Motor neuron (in vitro differentiated cells): ENCODE measurements around the gene KY. TPM values are rescaled to one million over a fixed set of nuclear protein-coding genes. Genes with fewer than 3 reads are reported as not detected.
A peak's percentile ranks its signal among the peaks of the same experiment; 100 is the strongest.

Experiments
- ATAC-seq, 8 experiments: fragments of 200-7000 bp; cut with Tn5 transposase; replicated peaks in 6 of 8; 2 replicates each; pipeline ENCODE4 v1.8.0; 2021; ENCODE audit warnings: mild to moderate bottlenecking in 8 of 8, moderate library complexity in 8 of 8
- H3K27ac ChIP-seq, 2 donors: fragments of 250-450 bp; sonication (Bioruptor Pico); 2 replicates each; pipeline ENCODE4 v1.9.0; 2021; ENCODE audit warnings: antibody characterized with exemption in 2 of 2, mild to moderate bottlenecking in 2 of 2, moderate library complexity in 1 of 2
- H3K4me1 ChIP-seq, 2 donors: fragments of 250-450 bp; sonication (Bioruptor Pico); replicated peaks in 1 of 2; 2 replicates each; pipeline ENCODE4 v1.6.1; 2021; ENCODE audit warnings: antibody characterized with exemption in 2 of 2, mild to moderate bottlenecking in 2 of 2, moderate library complexity in 1 of 2
- H3K4me3 ChIP-seq, 5 donors: fragments of 250-450 bp; sonication (Bioruptor Pico); 2 replicates each; pipeline ENCODE4 v1.9.0; 2021; ENCODE audit warnings: antibody characterized with exemption in 5 of 5, mild to moderate bottlenecking in 5 of 5, moderate library complexity in 4 of 5
- WGBS, 10 experiments: fragments of 450-650 bp; shearing (Covaris generic); methylation state at CpG; one replicate each; pipeline ENCODE4 v1.0.0; 2022; 5-methylcytosine and 5-hydroxymethylcytosine counted together
- in situ Hi-C, 9 experiments: fragments of 400-800 bp; cut with MboI; loops; one replicate each; pipeline ENCODE4 v1.15.0; 2021; ENCODE audit warnings: low sequenced_read_pairs in 9 of 9, low pct_unique_long_range_greater_than_20kb in 2 of 9; ENCODE audit not compliant: unreplicated experiment in 9 of 9
- total RNA-seq, 8 experiments: library from RNA; unstranded; fragments of 300-600 nt; gene quantifications; 2 replicates each; pipeline versions ENCODE4 v1.2.3 to v1.2.4, GENCODE V29; 2022

KY gene, protein sequence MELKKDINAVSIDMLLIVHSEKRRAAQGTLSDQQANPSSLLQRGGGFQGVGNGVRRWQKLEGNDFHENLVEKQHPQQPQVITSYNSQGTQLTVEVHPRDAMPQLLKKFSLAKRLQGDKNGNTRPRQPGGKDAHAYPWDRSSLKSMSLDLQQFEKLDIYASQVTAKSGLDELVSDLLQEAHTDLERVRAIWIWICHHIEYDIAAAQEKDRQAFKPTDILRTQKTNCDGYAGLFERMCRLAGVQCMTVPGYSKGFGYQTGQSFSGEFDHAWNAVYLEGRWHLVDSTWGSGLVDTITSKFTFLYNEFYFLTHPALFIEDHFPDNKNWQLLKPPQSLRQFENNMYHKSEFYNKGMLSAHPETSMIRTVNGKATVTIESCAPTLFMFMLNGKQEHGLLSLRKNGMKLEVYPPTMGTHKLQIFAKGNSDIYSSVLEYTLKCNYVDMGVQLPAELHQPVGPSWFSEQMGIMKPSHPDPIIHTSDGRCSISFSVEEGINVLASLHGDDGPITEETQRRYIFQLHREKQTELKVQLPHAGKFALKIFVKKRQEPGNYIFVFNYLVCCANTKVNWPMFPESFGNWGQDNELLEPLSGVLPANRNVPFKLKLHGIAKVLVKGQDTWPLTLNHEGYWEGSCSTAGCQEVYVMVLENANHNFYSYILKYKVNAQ
- total RNA-seq = 1 to 10 TPM in 3 of 8 experiments, under 1 TPM in 4, not detected in 1; 0.17 to 1.4 (median 0.71) TPM

DNA sequence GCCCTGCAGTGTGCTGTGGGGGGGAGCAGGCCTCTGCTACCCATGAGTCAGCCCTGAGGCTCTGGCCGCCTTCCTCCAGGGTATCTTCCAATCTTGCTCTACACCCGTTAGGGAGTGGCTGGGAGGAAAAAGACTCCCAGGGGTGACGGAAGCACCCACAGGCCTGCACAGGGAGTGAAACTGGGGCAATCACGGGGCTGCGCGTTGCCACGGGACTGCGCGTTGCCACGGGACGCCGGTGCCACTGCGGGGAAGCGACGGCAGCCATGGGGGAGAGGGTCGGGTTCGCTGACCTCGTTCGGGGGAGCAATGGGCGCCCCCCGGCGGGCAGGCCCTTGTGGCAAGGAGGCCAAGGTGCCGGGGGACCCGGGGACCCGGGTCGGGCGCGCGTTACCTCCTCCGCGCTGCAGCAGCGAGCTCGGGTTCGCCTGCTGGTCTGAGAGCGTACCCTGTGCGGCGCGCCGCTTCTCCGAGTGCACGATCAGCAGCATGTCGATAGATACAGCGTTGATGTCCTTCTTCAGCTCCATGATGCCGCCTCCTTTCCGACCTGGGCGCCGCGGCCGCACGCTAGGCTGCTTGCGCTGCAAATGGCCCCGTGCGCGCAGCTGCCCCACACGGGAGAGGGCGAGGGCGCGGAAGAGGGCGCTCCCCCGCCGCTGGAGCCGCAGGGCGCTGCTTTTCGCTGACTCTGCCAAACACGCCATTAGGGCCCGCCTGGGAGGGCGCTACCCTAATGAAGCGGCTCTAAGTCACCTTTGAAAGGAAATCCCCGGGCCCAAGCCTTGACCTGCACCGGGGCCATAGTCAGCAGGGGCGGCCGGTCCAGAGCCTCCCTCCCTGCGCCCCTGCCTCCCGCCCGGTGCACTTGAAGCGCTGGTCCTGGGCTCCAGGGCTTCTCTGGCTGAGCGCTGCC lies at the start of gene KY:
Gene KY (minus strand): TSS at position 592 of the 916 bp plus-strand sequence. CDS start 62 bp downstream, at position 530.
- Histone ChIP-seq H3K4me1 (peaks cover 7 to 9% of the 10 kb centered on the region in 2 donors), H3K27ac (peak within 1 kb of the TSS in 1 of 2 donors; percentile 4), H3K4me3 (peak within 1 kb of the TSS; percentile 27 to 36 (median 28))
- WGBS, 10 experiments = 0 to 38% (median 11%) methylated on average over 2 to 18 of the region's 77 CpGs; no CpG with 5 or more reads in 6 of the 10 experiments
- ATAC-seq = peak; percentile 83 to 95 (median 92)
- in situ Hi-C loops = no loop called here

DNA sequence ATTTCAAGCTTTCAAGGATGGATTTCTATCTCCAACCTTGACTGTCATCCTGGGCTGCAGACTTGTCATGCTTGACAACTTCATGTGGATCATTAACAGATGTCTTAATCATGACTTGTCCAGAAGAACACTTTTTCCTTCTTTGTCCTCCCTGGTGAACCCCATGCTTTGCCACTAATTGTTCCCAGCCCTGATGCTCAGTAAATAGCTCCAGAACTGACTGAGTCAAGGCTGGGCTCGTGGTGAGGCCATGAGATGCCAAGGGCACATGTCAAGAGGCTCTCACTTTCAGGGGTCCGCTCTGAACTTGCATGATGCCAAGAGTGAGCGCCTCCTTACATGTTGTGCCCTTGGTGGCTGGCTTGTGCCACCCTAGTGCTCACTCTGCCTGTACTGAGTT lies 48.9 kb upstream of the KY start:
- Histone ChIP-seq H3K4me3 (no peak overlapping the region), H3K27ac (no peak overlapping the region), H3K4me1 (peaks cover 2% of the 10 kb centered on the region in 2 donors)
- WGBS, 10 experiments = 0 to 100% (median 43%) methylated on average over 1 to 3 of the region's 3 CpGs; no CpG with 5 or more reads in 4 of the 10 experiments
- in situ Hi-C loops = no loop called here
- no peak for ATAC-seq

DNA sequence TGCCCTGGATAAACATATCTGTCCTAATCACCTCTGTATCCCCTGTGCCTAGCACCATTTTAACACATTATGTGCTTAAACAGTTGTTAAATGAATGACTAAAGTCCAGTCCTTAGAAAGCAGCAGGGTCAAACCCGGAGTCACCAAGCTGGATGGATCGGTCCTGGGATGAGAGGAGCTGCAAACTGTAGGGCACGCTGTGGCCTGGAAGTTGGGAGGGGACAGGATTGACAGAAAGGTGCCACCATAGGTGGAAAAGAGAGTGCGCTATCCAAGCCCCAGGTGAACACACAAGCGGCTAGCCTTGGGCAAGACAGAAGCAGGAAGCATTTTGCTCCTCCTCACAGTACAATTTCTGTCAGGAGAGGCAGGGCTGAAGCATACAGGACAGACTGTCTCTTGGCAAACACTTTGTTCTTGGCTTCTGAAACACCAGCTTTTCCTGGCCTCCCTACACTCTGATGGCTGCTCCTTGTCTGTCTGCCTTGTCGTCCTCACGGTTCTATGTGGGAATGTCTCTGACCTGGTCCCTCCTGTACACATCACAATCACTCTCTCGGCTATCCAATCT lies 48.4 kb upstream of the KY start:
- Histone ChIP-seq H3K27ac (no peak overlapping the region), H3K4me1 (peaks cover 4 to 7% of the 10 kb centered on the region in 2 donors), H3K4me3 (no peak overlapping the region)
- ATAC-seq = no peak
- in situ Hi-C loops = no loop called here
- WGBS, 10 experiments = 0 to 93% (median 83%) methylated on average over 1 to 6 of the region's 8 CpGs; no CpG with 5 or more reads in 2 of the 10 experiments

DNA sequence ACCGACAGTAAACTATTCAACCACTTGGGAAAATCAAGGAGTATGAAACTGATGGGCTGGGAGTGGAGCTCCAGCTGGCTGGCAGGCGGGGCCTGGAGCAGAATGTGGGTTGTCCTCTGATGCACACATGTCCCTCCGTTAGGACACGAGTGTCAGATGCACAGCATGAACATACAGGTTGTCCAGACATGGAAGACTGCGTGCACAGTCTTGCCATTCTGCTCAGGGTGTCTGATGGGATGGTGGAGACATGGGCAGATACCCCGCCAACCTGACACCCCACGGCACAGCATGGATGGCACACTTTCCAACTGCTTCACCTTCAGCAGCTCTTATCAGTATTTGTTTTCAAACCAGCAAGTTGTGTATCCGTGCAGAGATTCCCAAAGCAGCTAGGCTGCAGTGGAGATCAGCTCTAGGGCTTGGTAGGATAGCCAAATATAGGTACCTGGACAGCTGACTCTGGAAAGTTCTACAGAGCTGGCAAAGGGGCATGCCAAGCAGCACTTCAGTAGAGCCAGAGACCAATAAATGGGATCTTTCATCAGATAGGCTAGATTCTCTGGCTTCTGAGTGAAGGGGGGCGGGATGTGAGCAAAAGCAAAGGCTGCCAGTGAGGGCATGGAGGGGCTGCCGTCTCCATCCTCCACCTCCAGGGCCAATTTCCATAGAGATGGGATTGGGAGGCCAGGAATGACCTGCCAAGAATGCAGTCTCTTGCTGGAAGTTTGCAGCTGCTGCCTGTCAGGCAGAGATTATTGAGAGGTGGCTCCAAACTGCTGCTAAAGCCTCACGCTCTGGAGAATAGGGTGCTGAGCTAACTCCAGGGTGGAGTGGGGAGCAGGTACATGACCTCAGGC lies 47.2 kb upstream of the KY start:
- in situ Hi-C loops = no loop called here
- Histone ChIP-seq H3K4me1 (peaks cover 4 to 7% of the 10 kb centered on the region in 2 donors), H3K4me3 (no peak overlapping the region), H3K27ac (no peak overlapping the region)
- WGBS, 10 experiments = 30 to 100% (median 83%) methylated on average over 1 to 5 of the region's 11 CpGs; no CpG with 5 or more reads in 1 of the 10 experiments
- peak in 1 of 8 experiments; percentile 20 for ATAC-seq

DNA sequence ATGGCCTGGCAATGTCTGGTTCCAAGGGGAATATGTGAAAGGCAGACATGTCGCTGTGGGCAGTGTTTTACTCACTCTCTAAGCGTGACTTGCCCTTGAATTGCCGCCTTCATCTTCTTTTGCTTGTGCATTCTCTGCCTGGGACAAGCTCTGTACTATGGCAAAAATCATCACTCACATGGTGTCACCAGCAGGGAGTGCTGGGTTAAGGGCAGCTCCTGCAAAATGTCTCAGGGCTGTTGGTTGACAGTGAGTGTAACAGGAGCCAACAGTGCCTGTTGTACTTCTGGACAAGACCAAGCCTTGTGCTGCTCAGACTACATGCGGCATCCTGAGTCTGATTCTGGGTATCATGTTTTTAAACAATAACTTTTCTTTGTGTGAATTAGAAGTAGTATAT lies 45.3 kb upstream of the KY start:
- WGBS, 10 experiments = 82 to 100% (median 100%) methylated on average over 1 to 4 of the region's 4 CpGs; no CpG with 5 or more reads in 4 of the 10 experiments
- no peak for ATAC-seq
- no peak overlapping the region for H3K4me3 ChIP-seq

DNA sequence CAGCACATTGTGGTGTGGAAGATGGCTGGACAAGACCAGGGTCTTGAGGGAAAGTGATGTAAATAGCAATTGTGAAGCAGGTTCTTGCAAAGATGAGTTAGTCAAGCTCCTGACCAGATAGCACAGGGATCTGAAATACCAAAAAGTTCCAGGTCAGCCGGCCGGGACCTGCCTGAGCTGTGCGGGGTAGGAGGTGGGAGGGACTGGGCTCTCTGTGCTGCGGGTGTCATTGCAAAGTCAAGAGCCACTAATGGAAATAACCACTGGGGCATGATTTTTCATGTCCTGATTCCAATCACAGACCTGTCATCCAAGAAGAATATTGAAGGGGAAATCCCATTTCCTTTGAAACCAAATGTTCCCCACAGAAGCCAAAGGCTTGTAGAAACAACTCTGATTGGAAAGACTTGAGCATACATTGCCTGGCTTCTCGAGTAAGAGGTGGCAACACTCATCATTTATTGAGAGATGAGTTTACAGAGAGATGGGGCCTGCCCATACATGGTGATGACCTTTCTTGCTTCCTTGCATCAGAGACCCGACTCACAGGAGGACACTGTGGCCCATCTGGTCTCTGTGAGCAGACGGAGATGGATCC lies 44.2 kb upstream of the KY start:
- no peak overlapping the region for H3K27ac ChIP-seq
- peaks cover 4 to 7% of the 10 kb centered on the region in 2 donors for H3K4me1 ChIP-seq
- 30 to 80% (median 56%) methylated on average over 1 to 4 of the region's 7 CpGs; no CpG with 5 or more reads in 3 of the 10 experiments for WGBS, 10 experiments
- no peak overlapping the region for H3K4me3 ChIP-seq
- peak in 2 of 8 experiments; percentile 30 to 45 for ATAC-seq
- in situ Hi-C loops = no loop called here

More for the DNA sequence above, 45.3 kb upstream of the KY start:
- no peak overlapping the region for H3K27ac ChIP-seq
- in situ Hi-C loops = no loop called here
- H3K4me1 ChIP-seq = peaks cover 4 to 7% of the 10 kb centered on the region in 2 donors

DNA sequence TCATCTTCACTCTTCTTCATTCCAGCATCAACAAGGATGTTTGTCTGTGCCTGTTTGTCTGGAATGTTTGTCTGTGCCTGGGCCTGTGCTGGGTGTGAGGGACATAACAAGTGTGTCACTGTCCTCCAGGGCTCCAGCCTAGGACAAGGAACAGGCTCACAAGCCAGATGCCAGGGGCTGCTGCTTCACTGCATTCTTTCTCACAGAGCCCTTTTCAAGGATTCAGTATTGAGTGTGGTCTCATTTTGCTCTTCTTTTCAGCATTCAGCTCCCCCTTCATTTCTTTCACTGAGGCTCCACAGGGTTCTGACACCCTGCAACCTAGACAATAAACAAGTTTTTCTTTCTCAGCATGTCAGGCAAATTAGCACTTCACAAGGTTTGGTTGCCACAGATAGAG lies 43.6 kb upstream of the KY start:
- H3K4me1 ChIP-seq = peaks cover 4 to 7% of the 10 kb centered on the region in 2 donors
- no peak overlapping the region for H3K4me3 ChIP-seq
- in situ Hi-C loops = no loop called here
- no peak overlapping the region for H3K27ac ChIP-seq
- peak in 5 of 8 experiments; percentile 19 to 57 (median 38) for ATAC-seq

DNA sequence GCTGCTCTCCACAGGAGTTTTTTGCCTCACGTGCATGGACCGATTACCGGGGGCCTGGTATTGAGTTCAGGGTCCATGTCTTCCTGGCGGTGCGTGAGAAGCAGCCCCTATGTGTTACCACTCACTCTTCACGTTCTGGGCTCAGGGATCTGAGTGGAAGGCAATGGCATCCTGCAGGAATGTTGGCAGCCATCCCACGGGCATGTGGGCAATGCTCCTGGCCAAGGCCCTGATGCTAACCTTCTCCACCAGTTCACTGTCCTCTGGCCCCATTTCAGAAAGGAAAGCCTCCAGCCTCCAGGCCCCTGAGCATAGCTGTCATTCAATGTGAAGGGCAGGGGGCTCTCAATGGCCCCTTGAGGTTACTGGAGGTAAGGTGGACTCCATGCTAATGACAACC lies 43.0 kb upstream of the KY start:
- Histone ChIP-seq H3K27ac (no peak overlapping the region), H3K4me1 (peaks cover 4 to 7% of the 10 kb centered on the region in 2 donors), H3K4me3 (no peak overlapping the region)
- WGBS, 10 experiments = 50 to 100% (median 91%) methylated on average over 1 to 4 of the region's 7 CpGs; no CpG with 5 or more reads in 7 of the 10 experiments
- no peak for ATAC-seq
- in situ Hi-C loops = no loop called here

DNA sequence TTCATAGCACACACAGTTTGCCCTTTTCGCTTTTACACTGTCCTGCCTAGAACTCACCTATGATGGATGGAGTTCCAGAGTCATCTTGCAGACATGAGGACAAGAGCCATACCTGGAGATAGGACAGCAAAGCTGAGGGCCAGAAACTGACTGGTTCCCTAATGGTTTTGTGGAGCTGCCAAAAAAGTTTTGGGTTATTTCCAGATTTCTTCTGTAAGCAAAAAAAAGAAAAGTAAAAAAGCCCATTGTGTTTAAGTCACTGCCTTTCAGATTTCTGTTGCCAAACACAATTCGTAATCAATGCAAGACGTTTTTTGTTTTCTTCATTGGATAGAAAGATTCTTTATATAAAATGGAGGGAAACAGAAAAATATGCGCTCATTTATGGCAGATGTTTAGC lies 42.4 kb upstream of the KY start:
- Histone ChIP-seq H3K4me1 (peaks cover 4 to 7% of the 10 kb centered on the region in 2 donors), H3K4me3 (no peak overlapping the region), H3K27ac (no peak overlapping the region)
- ATAC-seq = no peak
- 48 to 100% (median 67%) methylated on average over 1 to 4 of the region's 4 CpGs; no CpG with 5 or more reads in 2 of the 10 experiments for WGBS, 10 experiments
- in situ Hi-C loops = no loop called here

DNA sequence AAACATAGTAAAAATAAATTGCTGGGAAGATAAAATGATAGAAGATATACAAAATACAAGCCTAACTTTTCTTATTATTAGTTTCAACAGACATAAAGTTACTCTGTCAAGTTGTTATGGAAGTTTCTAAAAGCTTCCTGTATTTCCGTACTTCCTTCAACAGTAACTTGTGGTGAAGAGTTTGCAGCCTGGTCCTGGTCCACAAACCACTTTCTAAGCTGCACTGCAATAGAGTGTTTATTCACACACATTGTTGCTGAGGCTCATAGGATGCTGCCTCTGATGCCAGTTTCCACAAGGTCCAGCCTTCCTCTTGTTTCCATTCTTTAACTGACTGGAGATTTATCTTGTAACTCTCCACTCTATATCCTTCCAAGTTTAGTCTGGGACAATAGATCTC lies 39.4 kb upstream of the KY start:
- Histone ChIP-seq H3K4me3 (no peak overlapping the region), H3K4me1 (peaks cover 4 to 7% of the 10 kb centered on the region in 2 donors), H3K27ac (no peak overlapping the region)
- 67 to 100% (median 88%) methylated on average over 1 of the region's 1 CpG; no CpG with 5 or more reads in 3 of the 10 experiments for WGBS, 10 experiments
- no peak for ATAC-seq
- in situ Hi-C loops = no loop called here

DNA sequence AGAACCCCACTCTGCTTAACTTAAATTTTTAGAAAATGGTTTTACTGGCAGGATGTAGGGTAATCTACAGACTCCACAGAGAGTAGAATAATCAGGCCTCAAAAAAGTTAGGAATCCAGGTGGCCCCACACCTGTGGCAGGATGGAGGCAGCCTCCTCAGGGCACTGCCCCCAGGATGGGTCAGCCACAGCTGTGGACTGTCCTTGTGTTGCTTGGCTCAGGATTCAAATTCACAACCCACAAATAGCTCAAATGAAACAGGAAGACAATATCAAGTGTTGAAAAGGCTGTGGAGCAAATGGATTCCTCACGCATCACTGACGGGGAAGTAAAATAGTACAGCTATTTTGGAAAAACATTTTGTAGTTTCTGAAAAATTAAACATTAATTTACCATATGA lies 36.8 kb upstream of the KY start:
- H3K4me1 ChIP-seq = no peaks in the 10 kb centered on the region
- 85 to 100% (median 100%) methylated on average over 1 to 2 of the region's 2 CpGs; no CpG with 5 or more reads in 2 of the 10 experiments for WGBS, 10 experiments
- no peak overlapping the region for H3K4me3 ChIP-seq
- in situ Hi-C loops = no loop called here
- no peak overlapping the region for H3K27ac ChIP-seq
- ATAC-seq = no peak
